Epithelial cell of prostate (primary cell): ENCODE measurements around the gene HID1.
"Not testable (repeated sequence)": the region's sequence is repeated elsewhere in the genome, so short reads cannot be mapped to it uniquely, and the experiment has no call there.

Experiments used
- DNase-seq: peaks from one replicate; pipeline ENCODE4 v3.0.0-alpha.2; 2011; ENCODE audit warnings: low read depth, low spot score
- H3K27ac ChIP-seq: fragments of 450-650 bp; 2 replicates; pipeline ENCODE4 v1.5.1; 2017; ENCODE audit warnings: mild to moderate bottlenecking

Gene HID1

DNA sequence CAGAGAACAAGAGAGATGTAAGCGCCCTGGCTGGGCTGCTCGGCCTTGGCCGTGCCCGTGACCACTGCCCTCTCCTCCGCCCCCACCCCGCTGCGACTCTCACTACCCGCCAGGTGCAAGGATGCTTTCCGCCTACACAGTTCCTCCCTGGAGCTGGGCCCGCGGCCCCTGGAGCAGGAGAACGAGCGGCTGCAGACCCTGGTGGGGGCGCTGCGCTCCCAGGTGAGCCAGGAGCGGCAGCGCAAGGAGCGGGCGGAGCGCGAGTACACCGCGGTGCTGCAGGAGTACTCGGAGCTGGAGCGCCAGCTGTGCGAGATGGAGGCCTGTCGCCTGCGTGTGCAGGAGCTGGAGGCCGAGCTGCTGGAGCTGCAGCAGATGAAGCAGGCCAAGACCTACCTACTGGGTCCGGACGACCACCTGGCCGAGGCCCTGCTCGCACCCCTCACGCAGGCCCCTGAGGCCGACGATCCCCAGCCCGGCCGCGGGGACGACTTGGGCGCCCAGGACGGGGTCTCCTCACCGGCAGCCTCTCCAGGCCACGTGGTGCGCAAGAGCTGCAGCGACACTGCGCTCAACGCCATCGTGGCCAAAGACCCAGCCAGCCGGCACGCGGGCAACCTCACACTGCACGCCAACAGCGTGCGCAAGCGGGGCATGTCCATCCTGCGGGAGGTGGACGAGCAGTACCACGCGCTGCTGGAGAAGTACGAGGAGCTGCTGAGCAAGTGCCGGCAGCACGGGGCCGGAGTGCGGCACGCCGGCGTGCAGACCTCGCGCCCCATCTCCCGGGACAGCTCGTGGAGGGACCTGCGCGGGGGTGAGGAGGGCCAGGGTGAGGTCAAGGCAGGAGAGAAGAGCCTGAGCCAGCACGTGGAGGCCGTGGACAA is 30.8 kb upstream of the HID1 start:
- no peak for DNase-seq
- no peak overlapping the region for H3K27ac ChIP-seq

DNA sequence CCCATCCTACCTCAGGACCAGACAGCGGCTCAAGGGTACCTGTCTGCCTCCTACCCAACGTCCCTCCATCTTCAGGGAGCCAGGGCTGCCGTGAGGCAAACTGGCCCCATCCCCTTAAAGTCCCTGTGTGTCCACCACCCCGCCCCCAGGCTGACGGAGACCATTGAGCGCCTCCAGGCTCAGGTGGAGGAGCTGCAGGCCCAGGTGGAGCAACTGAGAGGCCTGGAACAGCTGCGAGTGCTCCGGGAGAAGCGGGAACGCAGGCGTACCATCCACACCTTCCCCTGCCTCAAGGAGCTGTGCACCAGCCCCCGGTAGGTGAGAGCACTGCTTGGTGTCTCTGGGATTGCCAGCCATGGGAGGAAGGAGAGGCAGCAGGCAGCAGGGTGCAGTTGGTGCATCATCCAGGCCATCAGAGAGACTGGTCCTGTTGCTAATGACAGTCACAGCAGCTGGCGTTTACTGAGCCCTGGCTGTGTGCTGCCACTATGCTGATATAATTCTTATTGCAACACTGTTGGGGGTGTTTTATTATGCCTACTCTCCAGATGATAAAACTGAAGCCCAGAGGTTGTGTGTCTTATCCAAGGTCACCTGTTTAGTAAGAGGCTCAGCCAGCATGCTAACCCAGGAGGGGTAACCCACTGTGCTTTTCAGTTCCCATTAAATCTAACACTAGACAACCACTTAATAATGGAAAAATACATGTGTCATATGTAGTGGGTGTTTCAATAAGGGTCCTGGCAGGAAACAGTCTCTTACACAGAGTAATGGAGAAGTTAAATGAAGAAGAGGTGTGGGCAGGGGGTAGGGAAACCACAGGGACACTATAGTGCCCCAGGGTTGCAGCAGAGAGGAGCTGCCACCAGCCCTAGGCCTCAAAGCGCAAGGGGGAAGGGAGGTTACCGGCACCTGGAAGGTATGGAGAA is 29.6 kb upstream of the HID1 start:
- no peak overlapping the region for H3K27ac ChIP-seq
- DNase-seq, result no peak

DNA sequence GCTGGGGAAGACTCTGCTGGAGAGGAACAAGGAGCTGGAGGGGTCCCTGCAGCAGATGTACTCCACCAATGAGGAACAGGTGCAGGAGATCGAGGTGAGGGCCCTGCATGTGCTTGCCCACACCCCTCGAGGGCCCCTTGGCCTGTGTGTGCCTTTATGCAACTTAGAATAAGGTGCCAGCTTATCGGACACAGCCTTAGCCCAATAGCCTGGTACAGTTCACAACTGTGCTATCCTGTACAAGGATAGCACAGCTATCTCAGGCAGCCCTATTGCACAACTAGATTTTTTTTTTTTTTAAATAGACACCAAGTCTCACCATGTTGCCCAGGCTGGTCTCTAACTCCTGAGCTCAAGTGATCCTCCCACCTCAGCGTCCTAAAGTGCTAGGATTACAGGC is 27.0 kb upstream of the HID1 start:
- H3K27ac ChIP-seq, result no peak overlapping the region
- no peak for DNase-seq

GRCh38 chr17:74998783-74999182 is 26.2 kb upstream of the HID1 start:
- DNase-seq, result no peak

DNA sequence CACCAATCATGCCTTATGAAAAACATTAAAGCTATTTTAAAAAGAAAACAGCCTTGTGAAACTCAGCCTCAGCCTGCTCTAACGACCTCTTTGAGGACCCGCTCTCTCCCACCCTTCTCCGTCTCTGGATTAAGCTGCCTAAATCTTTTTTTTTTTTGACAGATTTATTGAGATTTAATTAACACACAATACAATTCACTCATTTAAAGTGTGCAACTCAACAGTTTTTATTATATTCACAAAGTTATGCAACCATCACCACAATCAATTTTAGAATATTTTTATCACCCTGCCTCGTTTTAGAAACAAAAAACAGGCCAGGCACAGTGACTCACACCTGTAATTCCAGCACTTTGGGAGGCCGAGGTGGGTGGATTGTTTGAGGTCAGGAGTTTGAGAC is 23.3 kb upstream of the HID1 start:
- no peak for DNase-seq
- H3K27ac ChIP-seq, result no peak overlapping the region

More at GRCh38 chr17:74998783-74999182, 26.2 kb upstream of the HID1 start:
- H3K27ac ChIP-seq, result no peak overlapping the region

DNA sequence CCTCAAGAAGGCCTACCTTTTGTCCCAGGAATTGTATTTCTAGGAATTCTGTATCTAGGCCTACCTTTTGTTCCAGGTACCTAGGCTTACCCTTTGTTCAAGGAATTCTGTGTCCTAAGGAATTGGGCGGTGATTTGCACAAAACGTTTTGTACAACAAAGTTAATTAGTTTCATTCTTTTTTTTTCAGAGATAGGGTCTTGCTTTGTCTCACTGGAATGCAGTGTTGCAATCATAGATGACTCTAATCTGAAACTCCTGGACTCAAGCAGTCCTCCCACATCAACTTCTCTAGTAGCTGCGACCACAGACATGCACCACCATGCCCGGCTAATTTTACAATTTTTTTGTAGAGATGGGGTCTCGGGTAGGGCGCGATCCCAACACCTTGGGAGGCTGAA is 21.9 kb upstream of the HID1 start:
- no peak for DNase-seq
- H3K27ac ChIP-seq, result peak overlapping the region; percentile 65

- DNase-seq, result no peak
- H3K27ac ChIP-seq, result peak overlapping the region; percentile 65
Observed at GRCh38 chr17:74992223-74992622, 19.7 kb upstream of the HID1 start.

DNA sequence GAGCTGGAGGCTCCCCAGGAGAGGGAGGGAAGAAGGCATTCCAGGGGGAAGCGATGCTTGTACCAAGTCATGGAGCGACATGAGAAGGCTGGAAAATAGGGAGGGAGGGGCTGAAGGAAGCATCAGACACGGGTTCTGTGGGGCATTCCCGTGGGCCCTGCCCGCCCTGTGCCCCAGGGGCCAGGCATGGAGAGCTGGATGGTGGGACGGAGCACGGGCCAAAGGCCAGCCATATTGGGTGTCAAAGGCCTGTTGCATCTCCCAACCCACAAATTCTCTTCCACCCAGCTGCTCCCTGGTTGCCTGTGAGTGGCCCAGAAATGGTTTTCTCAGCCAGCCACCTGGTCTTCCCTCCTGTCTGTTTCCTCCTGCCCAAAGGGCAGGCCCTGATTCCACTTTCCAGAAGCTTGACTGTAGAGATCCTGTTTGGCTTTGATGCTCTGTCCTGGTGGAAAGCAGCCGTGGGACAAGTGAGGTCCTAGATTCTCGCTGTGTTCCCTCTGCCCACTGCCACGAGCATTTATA is 18.1 kb upstream of the HID1 start:
- DNase-seq, result no peak
- peak overlapping the region; percentile 65 for H3K27ac ChIP-seq

DNA sequence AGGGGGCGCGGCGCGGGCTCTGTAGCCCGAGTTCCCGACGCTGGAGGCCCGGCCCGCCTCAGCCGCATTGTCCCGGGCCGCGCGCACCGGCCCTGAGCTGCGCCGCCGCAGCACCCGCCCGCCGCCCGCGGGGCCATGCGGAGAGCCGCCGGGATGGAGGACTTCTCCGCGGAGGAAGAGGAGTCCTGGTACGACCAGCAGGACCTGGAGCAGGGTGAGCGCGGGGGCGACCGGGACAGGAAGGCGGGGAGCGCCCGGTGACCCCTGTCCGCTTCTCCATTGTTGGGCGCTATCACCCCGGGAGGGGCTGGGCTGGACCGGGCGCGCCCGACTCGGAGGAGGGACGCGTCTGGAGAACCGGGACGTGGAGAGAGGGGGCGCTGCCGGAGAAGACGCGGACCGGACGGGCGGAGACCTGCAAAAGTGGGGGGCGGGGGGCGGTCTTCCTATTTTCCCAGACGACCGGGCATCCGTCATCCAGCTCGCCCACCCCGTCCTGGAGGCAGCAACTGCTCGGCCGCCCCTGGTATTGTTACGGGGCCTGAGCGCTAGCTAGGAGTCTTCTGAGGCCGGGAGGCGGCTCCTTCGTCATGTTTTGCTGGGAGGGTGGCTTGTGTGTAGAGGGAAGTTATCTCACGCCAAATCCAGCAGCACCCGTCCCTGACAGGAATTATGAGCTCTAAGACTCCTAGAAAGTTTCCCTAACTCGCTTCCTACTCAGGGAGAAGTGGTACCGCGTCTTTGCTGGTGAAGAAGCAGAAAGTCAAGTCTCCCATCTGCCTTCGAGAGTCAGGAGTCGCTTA is 15.6 kb upstream of the HID1 start:
- H3K27ac ChIP-seq, result peak overlapping the region; percentile 67
- no peak for DNase-seq

DNA sequence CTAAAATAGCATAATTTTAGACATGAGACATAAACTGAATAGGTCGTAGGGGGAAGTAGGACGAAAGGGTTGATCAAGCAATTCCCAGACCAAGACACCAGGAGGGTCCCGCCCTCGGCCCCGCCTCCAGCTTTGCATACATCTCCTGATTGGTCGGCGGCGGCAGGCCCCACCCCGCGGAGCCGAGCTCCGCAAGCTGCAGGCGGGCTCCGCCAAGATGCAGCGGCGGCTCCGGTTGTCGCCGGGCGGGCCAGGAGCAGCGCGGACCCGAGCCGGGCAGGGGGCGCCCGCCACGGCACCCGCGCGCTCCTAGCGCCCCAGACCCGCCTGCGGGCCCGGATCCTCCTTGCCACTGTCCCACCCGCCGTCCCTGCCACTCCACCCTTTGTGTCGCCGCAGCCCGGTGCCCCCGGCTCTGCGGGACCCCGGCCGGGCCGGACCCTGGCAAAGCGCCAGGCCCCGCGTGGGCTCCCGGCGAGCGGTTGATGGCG is 14.9 kb upstream of the HID1 start, which contains the start of gene CDR2L:
TSS of gene CDR2L (plus strand) at position 215 of the 491 bp plus-strand sequence. CDS start 412 bp downstream, outside the sequence.
- H3K27ac ChIP-seq, result peak within 1 kb of the TSS; percentile 67
- DNase-seq, result peak; percentile 56

GRCh38 chr17:74986206-74986576 is 13.6 kb upstream of the HID1 start:
- H3K27ac ChIP-seq, result no peak overlapping the region
- DNase-seq, result no peak

- not testable (repeated sequence) for DNase-seq
- H3K27ac ChIP-seq, result peak overlapping the region; percentile 44
Observed at GRCh38 chr17:74982663-74983313, 10.2 kb upstream of the HID1 start.

DNA sequence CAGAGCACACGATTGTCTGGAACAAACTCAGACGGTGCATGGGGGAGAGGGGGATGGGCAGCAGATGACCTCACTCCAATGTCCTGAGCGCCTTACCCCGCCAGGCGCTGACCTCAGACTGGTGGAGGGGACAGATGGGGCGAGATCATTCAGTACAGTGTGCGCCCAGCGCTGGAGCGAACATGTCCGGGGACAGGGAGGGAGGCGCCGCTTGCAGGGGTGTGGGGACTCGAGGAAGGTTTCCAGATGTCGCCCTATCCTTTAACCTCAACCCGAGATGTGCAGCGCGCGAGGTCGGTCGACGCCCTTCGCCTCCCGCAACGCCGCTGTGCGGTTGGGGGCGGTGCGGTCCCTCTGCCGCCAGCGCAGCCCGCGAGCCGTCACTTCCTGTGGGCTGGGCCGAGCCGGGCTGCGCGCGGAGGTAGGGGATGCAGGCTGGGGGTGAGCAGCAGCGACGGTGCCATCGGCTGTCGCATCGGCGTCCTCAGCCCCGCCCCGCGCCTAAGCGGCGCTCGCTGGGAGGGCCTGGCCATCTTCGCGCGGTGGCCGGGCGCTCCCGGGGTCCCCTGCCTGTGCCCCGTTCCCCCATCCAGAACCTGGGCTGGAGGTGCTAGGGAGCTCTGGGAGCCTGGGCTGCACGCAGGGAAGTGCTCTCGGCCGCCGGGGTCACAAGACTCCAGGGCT is 9.6 kb upstream of the HID1 start:
- peak overlapping the region; percentile 44 for H3K27ac ChIP-seq
- no peak for DNase-seq

DNA sequence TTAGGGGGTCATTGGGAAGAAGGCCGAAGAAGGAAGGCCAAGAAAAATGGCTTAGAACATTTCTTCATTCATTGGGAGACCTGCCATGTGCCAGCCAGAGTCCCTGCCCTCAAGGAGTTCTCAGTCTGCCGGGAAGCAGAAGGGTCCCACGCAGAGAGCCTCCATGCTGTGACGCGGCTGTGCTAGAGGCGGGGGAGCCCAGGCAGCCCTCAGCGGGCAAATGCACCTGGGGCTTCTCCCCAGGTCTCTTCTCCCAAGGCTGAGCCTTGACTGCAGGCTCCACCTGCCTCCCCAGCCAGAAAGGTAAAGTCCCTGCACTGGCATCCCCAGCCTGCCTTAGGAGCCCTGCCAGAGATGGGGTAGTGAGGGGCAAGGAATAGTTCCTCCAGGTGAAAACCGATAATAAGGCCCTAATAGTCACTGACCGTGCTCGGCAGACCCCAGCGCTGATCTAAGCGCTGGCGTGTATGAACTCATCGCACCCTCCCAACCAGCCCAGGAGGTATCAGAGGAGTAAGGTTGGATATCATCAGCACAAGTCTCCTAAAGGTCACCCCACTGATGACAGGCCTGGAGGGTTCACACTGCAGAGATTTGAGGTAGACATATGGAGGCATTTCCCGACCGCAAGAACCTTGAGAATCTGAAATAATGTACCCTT is 8.9 kb upstream of the HID1 start:
- DNase-seq, result no peak
- peak overlapping the region; percentile 44 for H3K27ac ChIP-seq

- DNase-seq, result no peak
- H3K27ac ChIP-seq, result no peak overlapping the region
Observed at GRCh38 chr17:74979408-74980146, 7.0 kb upstream of the HID1 start.

GRCh38 chr17:74978240-74978639 is 5.7 kb upstream of the HID1 start:
- DNase-seq, result no peak
- H3K27ac ChIP-seq, result no peak overlapping the region

DNA sequence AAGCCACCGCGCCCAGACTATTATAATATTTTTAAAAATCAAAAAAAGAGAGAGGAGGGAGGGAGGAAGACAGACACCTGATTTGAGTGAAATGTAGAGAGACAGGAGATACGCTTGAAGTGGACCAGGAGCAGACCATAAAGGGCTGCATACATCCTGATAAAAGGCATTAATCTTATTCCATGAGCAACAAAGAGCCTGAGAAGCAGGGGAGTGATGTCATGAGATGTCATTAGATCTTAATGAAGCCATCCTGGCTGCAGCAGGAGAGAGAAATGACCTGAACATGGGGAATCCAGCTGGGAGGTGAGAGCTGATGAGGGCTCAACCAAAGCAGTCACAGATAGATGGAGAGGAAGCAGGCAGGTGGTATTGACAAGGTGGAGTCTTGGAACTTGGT is 5.2 kb upstream of the HID1 start:
- no peak overlapping the region for H3K27ac ChIP-seq
- no peak for DNase-seq

- DNase-seq, result no peak
- no peak overlapping the region for H3K27ac ChIP-seq
Observed at GRCh38 chr17:74975943-74976342, 3.4 kb upstream of the HID1 start.
